A549 (cell line): ENCODE results near the gene CES1. TPM values are rescaled to one million over a fixed set of nuclear protein-coding genes. Genes with fewer than 3 reads are reported as not detected.
"Not testable (repeated sequence)": the region's sequence is repeated elsewhere in the genome, so short reads cannot be mapped to it uniquely, and the experiment has no call there.

Source experiments
- ATAC-seq, 2 experiments: fragments of 200-7000 bp in 1 of 2; fragments of >200 bp in 1 of 2; cut with Nextera tagmentation in 1 of 2; cut with Tn5 transposase in 1 of 2; 3 replicates each; pipeline versions ENCODE4 v1.8.0 to v1.9.1; 2018 to 2020; ENCODE audit warnings: mild to moderate bottlenecking in 1 of 2, moderate library complexity in 1 of 2
- CTCF ChIA-PET: fragments of 300-600 bp; sonication (Branson Sonifier 250); formaldehyde crosslinking; extraction: SDS; loops from one replicate; lab custom pipeline; 2021; ENCODE audit warnings: antibody characterized with exemption, inconsistent platforms; lab: Yijun Ruan, JAX
- POLR2A ChIA-PET: fragments of 350-600 bp; formaldehyde crosslinking; extraction: SDS; loops from one replicate; lab custom pipeline; 2021; ENCODE audit warnings: antibody characterized with exemption, inconsistent platforms; lab: Yijun Ruan, JAX
- DNase-seq, 2 experiments: peaks; one replicate each; pipeline versions ENCODE4 v3.0.0 to v3.0.0-alpha.2; 2011 to 2016; ENCODE audit warnings: low read depth in 1 of 2, low spot score in 1 of 2
- FAIRE-seq: peaks from 2 replicates; lab custom pipeline; 2011; peaks lifted over from hg19 to GRCh38; lab: Jason Lieb, UNC
- H3K27ac ChIP-seq, 2 experiments: fragments of >200 bp; sonication (Bioruptor Twin); formaldehyde crosslinking; 3 replicates each; pipeline ENCODE4 v1.5.1; 2016 to 2017
- H3K4me1 ChIP-seq: fragments of >200 bp; sonication (Bioruptor Twin); formaldehyde crosslinking; 3 replicates; pipeline ENCODE4 v1.6.1; 2016
- H3K4me2 ChIP-seq: fragments of >200 bp; sonication (Bioruptor Twin); formaldehyde crosslinking; 3 replicates; pipeline ENCODE4 v1.6.1; 2016
- H3K4me3 ChIP-seq: fragments of >200 bp; sonication (Bioruptor Twin); formaldehyde crosslinking; 3 replicates; pipeline ENCODE4 v1.5.1; 2016
- H3K9me3 ChIP-seq: fragments of >200 bp; sonication (Bioruptor Twin); formaldehyde crosslinking; 3 replicates; pipeline ENCODE4 v1.6.1; 2016
- CBX2 ChIP-seq: fragments of 200-600 bp; sonication (generic); IDR thresholded peaks from 2 replicates; pipeline ENCODE4 v1.6.1; 2016; ENCODE audit warnings: low read depth, mild to moderate bottlenecking, borderline replicate concordance
- CHD4 ChIP-seq: fragments of 200-600 bp; sonication (generic); IDR thresholded peaks from 2 replicates; pipeline ENCODE4 v1.6.1; 2016; ENCODE audit warnings: antibody characterized with exemption, mild to moderate bottlenecking, borderline replicate concordance
- EP300 ChIP-seq, 2 experiments: fragments of >200 bp; sonication (Bioruptor Twin); formaldehyde crosslinking; IDR thresholded peaks; 2 replicates in 1 of 2; 3 replicates in 1 of 2; pipeline ENCODE4 v1.6.1; 2016 to 2017
- FOSB ChIP-seq: fragments of 250-450 bp; sonication (Bioruptor Pico); IDR thresholded peaks from 2 replicates; pipeline ENCODE4 v1.5.0; 2020; ENCODE audit warnings: mild to moderate bottlenecking, moderate library complexity
- FOSL2 ChIP-seq, 2 experiments: fragments of 450-650 bp in 1 of 2; fragments of >200 bp in 1 of 2; sonication (Bioruptor Twin) in 1 of 2; formaldehyde crosslinking; IDR thresholded peaks; 2 replicates each; pipeline versions ENCODE4 v1.5.0 to v1.6.1; 2016 to 2020; ENCODE audit warnings: mild to moderate bottlenecking in 1 of 2, moderate library complexity in 1 of 2
- HOXB5 ChIP-seq: fragments of 250-450 bp; sonication (Bioruptor Pico); IDR thresholded peaks from 2 replicates; pipeline ENCODE4 v1.5.0; 2020; ENCODE audit warnings: mild to moderate bottlenecking, moderate library complexity
- JUNB ChIP-seq: fragments of >200 bp; sonication (Bioruptor Twin); formaldehyde crosslinking; IDR thresholded peaks from 2 replicates; pipeline ENCODE4 v1.6.1; 2016
- KDM1A ChIP-seq: fragments of 200-600 bp; sonication (generic); IDR thresholded peaks from 2 replicates; pipeline ENCODE4 v1.6.1; 2016; ENCODE audit warnings: low read depth, mild to moderate bottlenecking
- NPAS2 ChIP-seq: fragments of 250-450 bp; sonication (Bioruptor Pico); IDR thresholded peaks from 2 replicates; pipeline ENCODE4 v1.8.0; 2022; ENCODE audit warnings: mild to moderate bottlenecking, moderate library complexity, borderline replicate concordance
- NR3C1 ChIP-seq: fragments of >200 bp; sonication (Bioruptor Twin); formaldehyde crosslinking; IDR thresholded peaks from 3 replicates; pipeline ENCODE4 v1.6.1; 2017
- POLR2AphosphoS2 ChIP-seq: conservative IDR thresholded peaks from 2 replicates; pipeline ENCODE4 v1.6.1; 2012; ENCODE audit warnings: low read length, improper control_type of control experiment, inconsistent platforms
- RAD21 ChIP-seq, 2 experiments: fragments of >200 bp in 1 of 2; sonication (Bioruptor Twin) in 1 of 2; formaldehyde crosslinking in 1 of 2; IDR thresholded peaks in 1 of 2; conservative IDR thresholded peaks in 1 of 2; 2 replicates in 1 of 2; 3 replicates in 1 of 2; pipeline ENCODE4 v1.6.1; 2012 to 2018; ENCODE audit warnings: inconsistent platforms in 1 of 2
- RNF2 ChIP-seq: fragments of 200-600 bp; sonication (generic); IDR thresholded peaks from 2 replicates; pipeline ENCODE4 v1.6.1; 2016; ENCODE audit warnings: low read depth, mild to moderate bottlenecking, antibody characterized with exemption, moderate library complexity, borderline replicate concordance
- TFCP2L1 ChIP-seq: fragments of 250-450 bp; sonication (Bioruptor Pico); IDR thresholded peaks from 2 replicates; pipeline ENCODE4 v1.5.0; 2021; ENCODE audit warnings: mild to moderate bottlenecking
- TP53 ChIP-seq: fragments of 250-450 bp; sonication (Bioruptor Pico); IDR thresholded peaks from 2 replicates; pipeline ENCODE4 v1.5.0; 2021; ENCODE audit warnings: mild to moderate bottlenecking, moderate library complexity
- WGBS: methylation state at CpG from one replicate; pipeline ENCODE4 v1.1.6; 2017; ENCODE audit errors: missing lambda C conversion rate; 5-methylcytosine and 5-hydroxymethylcytosine counted together
- polyA plus RNA-seq, 4 experiments: library from polyadenylated mRNA; depleted of rRNA in 3 of 4; stranded (reverse); fragments of >200 nt; fragmentation: RNase III in 1 of 4; extraction: RNeasy Plus Mini Kit Qiagen cat#74134 plus additional on column Dnase treatment in 1 of 4; gene quantifications; 2 replicates in 3 of 4; 3 replicates in 1 of 4; pipeline ENCODE4 v1.2.3, GENCODE V29; 2011 to 2017
- TF ChIP-seq, protein P1 (sequence below): fragments of 450-650 bp; IDR thresholded peaks from 2 replicates; pipeline ENCODE4 v1.6.1; 2014; ENCODE audit warnings: antibody characterized with exemption
- TF ChIP-seq, protein P2 (sequence below): fragments of >200 bp; sonication (Bioruptor Twin); formaldehyde crosslinking; IDR thresholded peaks from 3 replicates; pipeline ENCODE4 v1.6.1; 2016
- TF ChIP-seq, protein P3 (sequence below): fragments of 150-350 bp; IDR thresholded peaks from 2 replicates; pipeline ENCODE4 v1.6.1; 2014; ENCODE audit warnings: low read depth, mild to moderate bottlenecking, low read length

CES1 gene
- polyA plus RNA-seq, 2 of the 4 experiments (the other 2 are of a cell fraction): 17.9 to 84.1 TPM

DNA sequence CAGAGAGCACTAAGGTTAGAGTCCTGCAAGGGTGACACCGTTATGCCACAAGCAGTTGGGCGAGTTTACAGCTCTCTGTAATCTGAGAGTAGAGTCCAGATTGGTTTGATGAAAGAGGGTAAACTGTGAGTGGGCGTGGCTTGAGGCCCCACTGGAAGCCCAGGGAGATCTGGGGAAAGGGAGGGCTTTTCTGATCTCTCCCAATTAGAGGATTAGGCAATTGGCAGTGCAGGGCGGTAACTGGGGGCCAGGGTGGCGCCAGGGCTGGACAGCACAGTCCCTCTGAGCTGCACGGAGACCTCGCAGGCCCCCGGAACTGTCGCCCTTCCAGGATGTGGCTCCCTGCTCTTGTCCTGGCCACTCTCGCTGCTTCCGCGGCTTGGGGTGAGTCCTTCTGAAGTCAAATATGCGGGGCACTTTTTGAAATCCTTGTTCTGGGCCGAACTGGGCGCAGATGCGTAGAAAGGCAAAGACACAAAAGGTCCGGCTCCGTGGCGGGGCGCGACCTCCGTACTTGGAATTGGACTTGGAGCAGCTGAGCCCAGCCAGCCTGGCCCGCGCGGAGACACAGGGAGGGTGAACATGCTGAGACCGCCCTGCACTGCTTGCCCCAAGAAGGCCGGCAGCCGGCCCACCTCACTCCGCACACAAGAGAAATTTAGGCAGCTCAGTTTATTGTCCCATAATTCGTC is 72.4 kb downstream of the CES1 start:
- ChIA-PET POLR2A (no interaction called here), CTCF (interaction anchor here (1.1 to 1.2 kb wide), 3 partner anchors 9 to 82 kb away, joined by 3 read pairs; no protein-coding TSS in a partner anchor)
- FAIRE-seq (no peak), DNase-seq (no peak), ATAC-seq (no peak)
- no peak for TF ChIP-seq FOSB
- no peak for TF ChIP-seq POLR2AphosphoS2
- no peak for TF ChIP-seq CHD4
- no peak overlapping the region for H3K4me2 ChIP-seq
- H3K4me1 ChIP-seq: no peaks in the 10 kb centered on the region
- H3K9me3 ChIP-seq: no peaks in the 10 kb centered on the region
- no peak overlapping the region for H3K27ac ChIP-seq
- no peak overlapping the region for H3K4me3 ChIP-seq
- WGBS: 90% methylated on average over 30 of the region's 30 CpGs

DNA sequence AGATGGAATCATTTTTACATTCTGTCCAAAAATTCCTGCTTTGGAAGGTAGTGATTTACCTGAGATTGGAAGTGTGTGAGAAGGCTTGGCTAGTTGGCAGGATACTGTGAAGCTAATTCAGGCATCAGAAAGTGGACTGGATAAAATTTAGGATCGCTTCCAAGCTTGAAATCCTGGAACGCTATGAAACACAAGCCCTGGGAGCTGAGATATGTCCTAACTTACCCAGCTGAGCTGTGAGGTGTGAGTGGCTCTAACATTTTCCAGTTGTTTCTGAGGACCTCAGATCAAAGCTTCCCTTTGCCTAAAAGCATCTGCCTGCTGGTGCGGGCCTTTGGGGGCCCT is 73.0 kb downstream of the CES1 start:
- FAIRE-seq, H3K4me2 ChIP-seq, H3K4me1 ChIP-seq, H3K4me3 ChIP-seq, DNase-seq, POLR2A ChIA-PET, H3K27ac ChIP-seq, H3K9me3 ChIP-seq, ATAC-seq: not testable (repeated sequence)
- CTCF ChIA-PET: interaction anchor here (1.1 to 1.2 kb wide), 3 partner anchors 9 to 82 kb away, joined by 3 read pairs; no protein-coding TSS in a partner anchor
- WGBS: 87% methylated on average over 3 of the region's 3 CpGs

DNA sequence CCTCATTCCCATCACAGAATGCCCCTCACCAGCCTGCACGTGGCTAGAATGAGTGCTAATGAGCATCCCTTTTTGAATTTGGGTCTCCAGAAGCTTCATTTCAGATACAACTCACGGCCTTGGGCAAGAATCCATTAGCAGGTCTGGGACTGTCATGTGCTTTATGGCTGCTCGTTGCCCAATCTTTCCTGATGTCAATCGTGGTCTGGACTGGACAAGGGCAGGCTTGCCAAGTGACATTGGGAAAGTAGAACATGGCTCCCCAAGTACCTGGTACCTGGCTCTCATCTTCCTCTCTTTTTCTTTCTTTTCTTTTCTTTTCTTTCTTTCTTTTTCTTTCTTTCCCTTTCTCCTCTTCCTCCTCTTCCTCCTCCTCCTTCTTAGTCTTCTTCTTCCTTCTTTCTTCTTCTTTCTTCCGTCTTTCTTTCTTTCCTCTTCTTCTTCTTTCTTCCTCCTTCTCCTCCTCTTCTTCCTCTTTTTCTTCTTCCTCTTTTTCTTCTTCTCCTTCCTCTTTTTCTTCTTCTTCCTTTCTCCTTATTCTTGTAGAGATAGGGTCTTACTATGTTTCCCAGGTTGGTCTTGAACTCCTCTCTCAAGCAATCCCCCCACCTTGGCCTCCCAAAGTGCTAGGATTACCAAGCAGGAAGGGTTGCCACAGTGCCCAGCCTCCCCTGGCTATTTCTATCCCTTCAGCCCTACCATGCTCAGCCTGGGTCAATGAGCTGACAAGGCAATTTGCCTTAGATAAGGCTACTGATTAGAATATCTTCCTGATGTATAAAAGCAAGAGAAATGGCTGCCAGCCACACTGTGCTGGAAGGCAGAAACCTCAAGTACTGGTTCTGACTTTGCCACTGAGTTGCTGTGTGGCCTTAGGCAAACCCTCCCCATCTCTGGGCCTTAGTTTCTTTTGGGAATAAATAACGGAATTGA is 75.0 kb downstream of the CES1 start:
- POLR2A ChIA-PET, H3K4me2 ChIP-seq, ATAC-seq, H3K27ac ChIP-seq, H3K4me1 ChIP-seq, DNase-seq, FAIRE-seq, H3K4me3 ChIP-seq, CTCF ChIA-PET: not testable (repeated sequence)
- 71% methylated on average over 6 of the region's 6 CpGs for WGBS
- peaks cover 16% of the 10 kb centered on the region for H3K9me3 ChIP-seq

DNA sequence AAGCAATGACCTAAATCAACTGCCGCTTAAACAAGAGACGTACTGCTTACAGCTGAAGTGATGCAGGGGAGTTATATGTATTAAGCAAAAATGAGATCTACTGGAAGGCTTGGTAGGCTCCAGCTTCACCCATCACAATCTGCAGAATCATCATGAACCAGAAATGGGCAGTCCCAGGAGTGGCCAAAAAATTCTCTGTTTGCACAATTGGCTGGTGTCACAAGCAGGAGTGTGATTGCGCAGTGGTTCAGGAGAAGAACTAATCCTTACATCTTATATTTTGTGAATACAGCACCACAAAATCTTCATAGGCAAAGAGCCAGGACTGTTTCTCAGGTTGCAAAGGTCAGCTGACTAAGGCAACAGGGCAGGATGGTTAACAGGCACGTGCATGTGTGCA is 75.9 kb downstream of the CES1 start:
- ATAC-seq (peak in 1 of 2 experiments; percentile 61; a peak in 3 of 6 replicates), DNase-seq (peak in 1 of 2 experiments; percentile 54), FAIRE-seq (no peak)
- Histone ChIP-seq H3K4me3 (no peak overlapping the region), H3K4me2 (no peak overlapping the region), H3K27ac (no peak overlapping the region), H3K9me3 (peaks cover 22% of the 10 kb centered on the region), H3K4me1 (no peaks in the 10 kb centered on the region)
- ChIA-PET CTCF (no interaction called here), POLR2A (no interaction called here)
- 78% methylated on average over 4 of the region's 4 CpGs for WGBS
- no peak for TF ChIP-seq CBX2
- no peak for TF ChIP-seq TP53
- TF ChIP-seq, protein P1, sequence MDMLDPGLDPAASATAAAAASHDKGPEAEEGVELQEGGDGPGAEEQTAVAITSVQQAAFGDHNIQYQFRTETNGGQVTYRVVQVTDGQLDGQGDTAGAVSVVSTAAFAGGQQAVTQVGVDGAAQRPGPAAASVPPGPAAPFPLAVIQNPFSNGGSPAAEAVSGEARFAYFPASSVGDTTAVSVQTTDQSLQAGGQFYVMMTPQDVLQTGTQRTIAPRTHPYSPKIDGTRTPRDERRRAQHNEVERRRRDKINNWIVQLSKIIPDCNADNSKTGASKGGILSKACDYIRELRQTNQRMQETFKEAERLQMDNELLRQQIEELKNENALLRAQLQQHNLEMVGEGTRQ: no peak
- TF ChIP-seq, protein P2, sequence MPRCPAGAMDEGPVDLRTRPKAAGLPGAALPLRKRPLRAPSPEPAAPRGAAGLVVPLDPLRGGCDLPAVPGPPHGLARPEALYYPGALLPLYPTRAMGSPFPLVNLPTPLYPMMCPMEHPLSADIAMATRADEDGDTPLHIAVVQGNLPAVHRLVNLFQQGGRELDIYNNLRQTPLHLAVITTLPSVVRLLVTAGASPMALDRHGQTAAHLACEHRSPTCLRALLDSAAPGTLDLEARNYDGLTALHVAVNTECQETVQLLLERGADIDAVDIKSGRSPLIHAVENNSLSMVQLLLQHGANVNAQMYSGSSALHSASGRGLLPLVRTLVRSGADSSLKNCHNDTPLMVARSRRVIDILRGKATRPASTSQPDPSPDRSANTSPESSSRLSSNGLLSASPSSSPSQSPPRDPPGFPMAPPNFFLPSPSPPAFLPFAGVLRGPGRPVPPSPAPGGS: no peak
- no peak for TF ChIP-seq HOXB5 (CRISPR knock-in tag)
- no peak for TF ChIP-seq RAD21 (conservative IDR thresholded peaks at IDR 0.05 in 1 of 2, IDR thresholded peaks at IDR 0.05 in 1 of 2)
- no peak for TF ChIP-seq NR3C1
- no peak for TF ChIP-seq FOSB
- TF ChIP-seq EP300 (IDR thresholded peaks at IDR 0.05): no peak
- no peak for TF ChIP-seq FOSL2 (IDR thresholded peaks at IDR 0.05)
- no peak for TF ChIP-seq FOSL2 (CRISPR knock-in tag; IDR thresholded peaks at IDR 0.05)
- TF ChIP-seq, protein P3, sequence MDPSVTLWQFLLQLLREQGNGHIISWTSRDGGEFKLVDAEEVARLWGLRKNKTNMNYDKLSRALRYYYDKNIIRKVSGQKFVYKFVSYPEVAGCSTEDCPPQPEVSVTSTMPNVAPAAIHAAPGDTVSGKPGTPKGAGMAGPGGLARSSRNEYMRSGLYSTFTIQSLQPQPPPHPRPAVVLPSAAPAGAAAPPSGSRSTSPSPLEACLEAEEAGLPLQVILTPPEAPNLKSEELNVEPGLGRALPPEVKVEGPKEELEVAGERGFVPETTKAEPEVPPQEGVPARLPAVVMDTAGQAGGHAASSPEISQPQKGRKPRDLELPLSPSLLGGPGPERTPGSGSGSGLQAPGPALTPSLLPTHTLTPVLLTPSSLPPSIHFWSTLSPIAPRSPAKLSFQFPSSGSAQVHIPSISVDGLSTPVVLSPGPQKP: no peak
- TF ChIP-seq NPAS2: no peak
- TF ChIP-seq JUNB: no peak
- TF ChIP-seq KDM1A: no peak
- TF ChIP-seq RNF2: no peak
- no peak for TF ChIP-seq TFCP2L1 (CRISPR knock-in tag)
